Prostate gland (tissue), 2 donors: Measurements from ENCODE around the gene TM4SF4. TPM values are rescaled to one million over a fixed set of nuclear protein-coding genes. Genes with fewer than 3 reads are reported as not detected.

Experiments
- DNase-seq: peaks from one replicate; pipeline ENCODE4 v3.0.0-alpha.2; 2019; ENCODE audit warnings: low spot score
- H3K27ac ChIP-seq, 2 donors: fragments of 200-600 bp; sonication (generic); 2 replicates each; pipeline ENCODE4 v1.5.1; 2017 to 2019
- H3K27me3 ChIP-seq: fragments of 200-600 bp; sonication (generic); replicated peaks from 2 replicates; pipeline ENCODE4 v1.5.1; 2019; ENCODE audit not compliant: insufficient read depth
- H3K36me3 ChIP-seq, 2 donors: fragments of 200-600 bp; sonication (generic); 1 replicate in 1 of 2; 2 replicates in 1 of 2; pipeline versions ENCODE4 v1.5.1 to v1.8.1; 2017 to 2019
- H3K4me1 ChIP-seq: fragments of 200-600 bp; sonication (generic); replicated peaks from 2 replicates; pipeline ENCODE4 v1.5.1; 2019
- H3K4me3 ChIP-seq, 2 donors: fragments of 200-600 bp; sonication (generic); 2 replicates each; pipeline ENCODE4 v1.5.1; 2017 to 2019
- H3K9me3 ChIP-seq: fragments of 200-600 bp; sonication (generic); 2 replicates; pipeline ENCODE4 v1.5.1; 2017
- POLR2A ChIP-seq: fragments of 450-650 bp; IDR thresholded peaks from one replicate; pipeline ENCODE4 v1.6.1; 2016; ENCODE audit warnings: antibody characterized with exemption, mild to moderate bottlenecking
- POLR2AphosphoS5 ChIP-seq: sonication (generic); formaldehyde crosslinking; IDR thresholded peaks from one replicate; pipeline ENCODE4 v1.6.1; 2017; ENCODE audit warnings: antibody characterized with exemption
- WGBS: methylation state at CpG from one replicate; pipeline ENCODE4 v1.1.5; 2018; 5-methylcytosine and 5-hydroxymethylcytosine counted together
- intact Hi-C: fragments of 100-400 bp; cut with DNase I; formaldehyde crosslinking; loops from one replicate; pipeline ENCODE4 v1.14.2; 2022
- total RNA-seq, 2 donors: library from RNA; depleted of rRNA; stranded (reverse); fragments of >200 nt; gene quantifications; one replicate each; pipeline ENCODE4 v1.1.0, GENCODE V29; 2016
- TF ChIP-seq, protein P1 (sequence below), 4 experiments: fragments of 200-600 bp in 2 of 4; fragments of 450-650 bp in 2 of 4; sonication (generic) in 2 of 4; IDR thresholded peaks; 1 replicate in 3 of 4; 2 replicates in 1 of 4; pipeline ENCODE4 v1.5.1; 2016 to 2019; ENCODE audit warnings: antibody characterized with exemption in 4 of 4, mild to moderate bottlenecking in 2 of 4, moderate library complexity in 2 of 4

Gene TM4SF4
- total RNA-seq, 2 donors from 2014 or later = not detected

DNA sequence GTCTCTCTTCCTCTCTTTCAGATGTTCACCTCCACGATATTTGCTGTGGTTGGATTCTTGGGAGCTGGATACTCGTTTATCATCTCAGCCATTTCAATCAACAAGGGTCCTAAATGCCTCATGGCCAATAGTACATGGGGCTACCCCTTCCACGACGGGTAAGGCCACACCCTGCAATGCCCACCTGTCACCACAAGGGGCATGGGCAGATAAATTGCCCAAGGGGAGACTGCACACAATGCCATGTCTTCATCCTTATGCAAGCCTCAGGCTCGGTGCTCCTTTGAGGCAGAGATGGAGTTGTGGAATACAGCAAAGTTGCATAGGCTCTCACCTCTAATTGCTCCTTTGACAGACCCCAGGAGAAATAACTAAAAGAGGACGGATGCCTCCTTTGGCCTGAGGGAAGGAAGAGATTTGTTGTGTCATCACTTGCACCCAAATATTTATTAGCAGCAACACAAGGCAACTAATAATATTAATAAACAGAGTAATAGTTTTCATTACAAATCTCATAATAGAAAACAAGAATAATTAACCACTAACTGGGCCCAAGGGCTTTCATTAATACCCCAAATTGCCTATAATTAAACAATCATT lies 13.2 kb downstream of the TM4SF4 start:
- WGBS = 81% methylated on average over 6 of the region's 6 CpGs
- intact Hi-C loops = loop anchor here (10.0 kb wide), 1 partner anchor 213 kb away; no protein-coding TSS in a partner anchor
- H3K36me3 ChIP-seq = no peaks in the 10 kb centered on the region
- no peaks in the 10 kb centered on the region for H3K27me3 ChIP-seq
- no peak overlapping the region for H3K4me3 ChIP-seq
- no peaks in the 10 kb centered on the region for H3K9me3 ChIP-seq
- H3K27ac ChIP-seq = no peak overlapping the region
- H3K4me1 ChIP-seq = no peaks in the 10 kb centered on the region
- no peak for TF ChIP-seq POLR2A
- no peak for TF ChIP-seq POLR2AphosphoS5
- TF ChIP-seq, protein P1, sequence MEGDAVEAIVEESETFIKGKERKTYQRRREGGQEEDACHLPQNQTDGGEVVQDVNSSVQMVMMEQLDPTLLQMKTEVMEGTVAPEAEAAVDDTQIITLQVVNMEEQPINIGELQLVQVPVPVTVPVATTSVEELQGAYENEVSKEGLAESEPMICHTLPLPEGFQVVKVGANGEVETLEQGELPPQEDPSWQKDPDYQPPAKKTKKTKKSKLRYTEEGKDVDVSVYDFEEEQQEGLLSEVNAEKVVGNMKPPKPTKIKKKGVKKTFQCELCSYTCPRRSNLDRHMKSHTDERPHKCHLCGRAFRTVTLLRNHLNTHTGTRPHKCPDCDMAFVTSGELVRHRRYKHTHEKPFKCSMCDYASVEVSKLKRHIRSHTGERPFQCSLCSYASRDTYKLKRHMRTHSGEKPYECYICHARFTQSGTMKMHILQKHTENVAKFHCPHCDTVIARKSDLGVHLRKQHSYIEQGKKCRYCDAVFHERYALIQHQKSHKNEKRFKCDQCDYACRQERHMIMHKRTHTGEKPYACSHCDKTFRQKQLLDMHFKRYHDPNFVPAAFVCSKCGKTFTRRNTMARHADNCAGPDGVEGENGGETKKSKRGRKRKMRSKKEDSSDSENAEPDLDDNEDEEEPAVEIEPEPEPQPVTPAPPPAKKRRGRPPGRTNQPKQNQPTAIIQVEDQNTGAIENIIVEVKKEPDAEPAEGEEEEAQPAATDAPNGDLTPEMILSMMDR (IDR thresholded peaks at IDR 0.05) = peak in 1 of 4 experiments; percentile 9
- no peak for DNase-seq

DNA sequence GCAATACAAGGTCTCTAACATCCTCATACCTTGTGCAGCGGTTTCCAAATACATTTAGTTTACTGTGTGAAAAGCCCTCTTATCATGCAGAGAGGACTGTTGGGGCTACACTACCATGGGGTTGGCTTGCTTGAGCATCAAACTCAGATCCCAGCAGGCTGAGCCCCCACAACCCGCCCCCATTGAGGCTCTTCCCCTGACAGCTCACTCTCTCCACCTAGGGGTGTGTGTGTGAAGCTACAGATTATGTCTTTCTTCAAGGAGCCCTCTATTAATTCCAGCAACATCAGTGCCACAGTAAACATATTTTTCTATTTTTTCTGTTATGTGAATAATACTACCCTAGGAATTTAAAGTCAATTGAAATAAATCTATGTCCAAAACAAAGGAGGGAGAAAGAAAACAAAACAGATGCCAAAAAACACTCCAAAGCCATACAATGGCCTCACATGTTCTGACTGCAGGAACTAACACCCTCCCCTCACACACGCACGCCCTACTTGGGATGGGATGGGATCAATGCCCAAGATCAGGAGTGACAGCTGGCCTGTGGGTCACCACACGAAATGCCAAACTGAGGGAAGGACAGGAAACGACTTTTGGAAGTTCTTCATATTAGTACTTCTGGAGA lies 14.7 kb downstream of the TM4SF4 start:
- no peaks in the 10 kb centered on the region for H3K36me3 ChIP-seq
- H3K27me3 ChIP-seq = no peaks in the 10 kb centered on the region
- H3K9me3 ChIP-seq = no peaks in the 10 kb centered on the region
- WGBS = 66% methylated on average over 6 of the region's 6 CpGs
- intact Hi-C loops = loop anchor here (10.0 kb wide), 1 partner anchor 214 kb away; no protein-coding TSS in a partner anchor
- H3K4me3 ChIP-seq = no peak overlapping the region
- TF ChIP-seq POLR2A (no peak), POLR2AphosphoS5 (no peak)
- TF ChIP-seq, protein P1 (IDR thresholded peaks at IDR 0.05) = peak in 1 of 4 experiments; percentile 10
- DNase-seq = no peak
- no peaks in the 10 kb centered on the region for H3K4me1 ChIP-seq
- H3K27ac ChIP-seq = no peak overlapping the region

DNA sequence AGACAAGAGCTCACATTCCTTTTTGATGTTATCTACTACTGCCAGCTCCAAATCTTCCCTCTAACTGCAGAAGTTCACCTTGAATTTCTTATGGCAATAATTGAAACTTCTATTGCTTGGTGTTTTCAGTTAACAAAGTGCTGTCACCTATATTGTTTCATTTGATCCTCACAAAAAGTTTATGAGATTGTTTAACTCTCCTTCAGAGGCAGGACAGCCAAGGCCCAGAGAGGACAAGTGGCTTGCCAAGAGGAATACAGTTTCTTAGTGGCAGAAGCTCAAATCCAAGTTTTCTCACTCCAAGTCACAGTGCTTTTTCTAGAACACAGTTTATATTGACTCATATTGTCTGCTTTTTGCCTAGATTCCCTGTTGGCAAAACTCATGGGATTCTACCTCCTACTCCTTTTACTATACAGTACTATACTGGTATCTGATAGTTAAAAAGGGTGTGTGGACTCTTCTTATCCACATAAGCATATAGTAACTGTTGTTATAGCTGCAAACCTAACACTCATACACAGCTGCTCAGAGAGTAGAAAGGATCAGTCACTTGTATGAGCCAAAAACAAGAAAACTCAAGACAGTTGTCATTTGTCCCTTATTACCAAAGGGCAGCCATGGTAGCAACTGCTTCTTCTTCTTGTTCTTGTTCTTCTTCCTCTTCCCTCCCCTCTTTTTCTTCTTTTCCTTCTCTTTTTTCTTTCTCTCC lies 15.9 kb downstream of the TM4SF4 start:
- no peak for TF ChIP-seq POLR2A
- peak; percentile 71 for TF ChIP-seq POLR2AphosphoS5
- TF ChIP-seq, protein P1 (IDR thresholded peaks at IDR 0.05) = no peak
- no peaks in the 10 kb centered on the region for H3K27me3 ChIP-seq
- H3K4me3 ChIP-seq = no peak overlapping the region
- H3K4me1 ChIP-seq = no peaks in the 10 kb centered on the region
- intact Hi-C loops = loop anchor here (10.0 kb wide), 1 partner anchor 284 kb away; no protein-coding TSS in a partner anchor
- no peaks in the 10 kb centered on the region for H3K9me3 ChIP-seq
- H3K36me3 ChIP-seq = no peaks in the 10 kb centered on the region
- DNase-seq = peak; percentile 37
- no peak overlapping the region for H3K27ac ChIP-seq

DNA sequence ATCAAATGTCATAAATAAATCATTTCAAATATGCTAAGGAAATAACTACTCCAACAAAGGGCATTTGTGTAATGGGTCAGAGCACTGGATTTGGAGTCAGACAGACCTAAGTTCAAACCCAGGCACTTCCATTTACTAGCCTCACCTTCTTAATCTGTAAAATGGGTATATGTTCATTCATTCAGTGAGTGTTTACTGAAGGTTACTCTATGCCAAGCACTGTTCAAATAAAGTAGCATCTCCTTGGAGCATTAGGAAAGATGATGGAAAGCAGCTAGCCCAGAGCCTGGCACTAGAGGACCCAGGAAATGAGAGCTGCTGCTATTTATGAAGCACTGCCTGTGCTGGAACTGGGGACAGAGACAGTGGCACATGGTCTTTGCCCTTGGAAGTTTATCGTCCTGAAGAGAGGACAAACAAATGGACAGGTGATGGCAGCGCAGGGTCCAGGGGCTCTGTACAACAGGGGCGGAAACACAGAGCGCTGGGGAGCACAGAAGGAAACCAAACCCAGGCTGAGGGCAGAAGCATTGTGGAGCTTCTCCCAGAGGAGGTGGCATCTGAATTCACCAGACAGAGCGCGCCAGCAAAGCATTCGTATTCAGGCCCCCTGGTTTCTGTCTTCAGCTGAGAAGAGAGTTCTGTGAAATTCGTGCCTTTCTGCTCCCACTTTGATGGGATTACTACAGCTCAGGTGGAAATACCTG lies 19.0 kb downstream of the TM4SF4 start:
- 88% methylated on average over 8 of the region's 8 CpGs for WGBS
- Histone ChIP-seq H3K36me3 (no peaks in the 10 kb centered on the region), H3K4me3 (no peak overlapping the region), H3K27me3 (no peaks in the 10 kb centered on the region), H3K27ac (no peak overlapping the region), H3K9me3 (no peaks in the 10 kb centered on the region), H3K4me1 (no peaks in the 10 kb centered on the region)
- DNase-seq = no peak
- intact Hi-C loops = loop anchor here (10.0 kb wide), 1 partner anchor 281 kb away; no protein-coding TSS in a partner anchor
- TF ChIP-seq POLR2A (no peak), POLR2AphosphoS5 (no peak)
- TF ChIP-seq, protein P1 (IDR thresholded peaks at IDR 0.05) = no peak
